Transverse colon (tissue), 3 donors: Measurements from ENCODE around the gene COX8C.

ENCODE experiments used
- CTCF ChIP-seq, 5 experiments: fragments of 200-600 bp in 3 of 5; fragments of 450-650 bp in 2 of 5; sonication (generic) in 3 of 5; IDR thresholded peaks; 1 replicate in 2 of 5; 2 replicates in 3 of 5; pipeline ENCODE4 v1.5.1; 2016 to 2017; ENCODE audit warnings: antibody characterized with exemption in 5 of 5, inconsistent platforms in 3 of 5, mild to moderate bottlenecking in 2 of 5, moderate library complexity in 1 of 5
- EP300 ChIP-seq: sonication (generic); formaldehyde crosslinking; IDR thresholded peaks from one replicate; pipeline ENCODE4 v1.6.1; 2017; ENCODE audit warnings: antibody characterized with exemption, low read depth

GRCh38 chr14:93328546-93328945 is 18.4 kb upstream of the COX8C start:
- TF ChIP-seq CTCF (IDR thresholded peaks at IDR 0.05) (no peak), EP300 (no peak)
